Activated naive CD8-positive, alpha-beta T cell treated with anti-CD3 and anti-CD28 coated beads, Interleukin-2, amount 50 U/mL, for 16 hours (primary cell): ENCODE measurements around the gene GALNT17.

Experiments used
- DNase-seq: peaks from one replicate; pipeline ENCODE4 v3.0.0-alpha.2; 2020; ENCODE audit warnings: low read depth, low spot score

The GALNT17 gene

GRCh38 chr7:71281261-71281660, 149.3 kb downstream of the GALNT17 start:
- DNase-seq, result no peak

GRCh38 chr7:71283802-71284201, 151.9 kb downstream of the GALNT17 start:
- DNase-seq, result no peak

GRCh38 chr7:71285571-71286145, 153.7 kb downstream of the GALNT17 start:
- no peak for DNase-seq

DNA sequence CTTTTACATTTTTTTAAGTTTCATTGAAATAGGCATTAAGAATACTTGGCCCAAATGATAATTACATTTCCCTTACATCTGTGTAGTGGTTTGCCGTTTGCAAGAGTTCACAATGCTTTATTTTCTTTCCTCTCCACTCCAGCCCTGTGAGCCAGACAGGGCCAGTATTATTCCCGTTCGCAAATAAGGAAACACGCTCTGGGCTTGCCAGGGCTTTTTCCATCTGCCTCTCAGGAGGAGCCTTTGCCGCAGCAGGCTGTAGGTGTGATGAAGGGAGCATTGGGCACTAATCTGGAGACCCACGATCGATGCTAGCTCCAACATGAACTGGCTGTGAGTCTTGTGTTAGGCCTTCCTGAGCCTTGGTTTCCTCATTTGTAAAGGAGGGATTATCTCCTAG, 154.4 kb downstream of the GALNT17 start:
- DNase-seq, result no peak

DNA sequence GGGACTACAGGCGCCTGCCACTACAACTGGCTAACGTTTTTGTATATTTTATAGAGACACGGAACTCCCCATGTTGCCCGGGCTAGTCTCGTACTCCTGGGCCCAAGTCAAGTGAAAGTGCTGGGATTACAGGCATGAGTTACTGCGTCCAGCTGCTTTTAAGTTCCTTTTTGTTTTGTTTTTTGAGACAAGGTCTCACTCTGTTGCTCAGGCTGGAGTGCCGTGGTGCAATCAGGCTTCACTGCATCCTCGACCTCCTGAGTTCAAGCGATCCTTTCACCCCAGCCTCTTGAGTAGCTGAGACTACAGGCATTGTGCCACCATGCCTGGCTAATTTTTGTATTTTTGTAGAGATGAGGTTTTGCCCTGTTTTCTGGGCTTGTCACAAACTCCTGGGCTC, 155.0 kb downstream of the GALNT17 start:
- DNase-seq, result no peak

DNA sequence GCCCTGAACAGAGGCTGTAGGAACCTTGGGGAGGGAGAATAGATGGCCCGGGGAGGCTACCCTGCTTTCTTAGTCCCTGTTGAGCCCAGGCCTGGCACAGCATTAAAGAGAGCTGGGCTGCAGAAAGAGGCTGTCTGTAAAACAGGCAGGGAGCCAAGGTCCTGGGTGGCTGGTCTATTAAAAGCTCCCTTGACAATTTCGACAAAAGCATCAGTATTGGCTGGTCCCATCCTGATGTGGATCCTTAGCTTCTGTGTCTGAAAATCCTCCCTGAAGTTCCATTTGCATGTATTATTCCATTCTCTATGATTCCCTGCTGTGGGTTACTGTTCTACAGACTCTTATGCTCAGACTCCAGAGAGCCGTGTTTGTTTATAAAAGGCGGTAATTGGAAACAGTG, 158.5 kb downstream of the GALNT17 start:
- no peak for DNase-seq

DNA sequence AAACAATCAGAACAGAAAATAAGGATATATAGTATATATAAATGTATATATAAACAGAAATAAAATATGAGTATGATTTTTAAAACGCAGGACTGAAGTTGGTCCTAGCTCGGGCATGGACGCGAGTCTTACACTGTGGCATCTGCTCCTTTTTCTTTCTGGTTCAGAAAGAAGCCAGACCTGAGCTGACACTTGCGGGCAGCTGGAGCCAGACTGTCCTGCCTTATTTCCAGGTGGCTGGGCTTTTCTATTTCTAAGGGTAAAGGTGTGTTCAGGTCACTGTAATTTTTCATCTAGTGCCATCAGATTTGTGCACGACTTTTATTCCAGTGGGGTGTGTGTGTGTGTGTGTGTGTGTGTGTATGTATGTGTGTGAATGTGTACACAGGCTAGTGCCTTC, 166.4 kb downstream of the GALNT17 start:
- DNase-seq, result no peak

GRCh38 chr7:71300086-71300485, 168.1 kb downstream of the GALNT17 start:
- DNase-seq, result no peak

DNA sequence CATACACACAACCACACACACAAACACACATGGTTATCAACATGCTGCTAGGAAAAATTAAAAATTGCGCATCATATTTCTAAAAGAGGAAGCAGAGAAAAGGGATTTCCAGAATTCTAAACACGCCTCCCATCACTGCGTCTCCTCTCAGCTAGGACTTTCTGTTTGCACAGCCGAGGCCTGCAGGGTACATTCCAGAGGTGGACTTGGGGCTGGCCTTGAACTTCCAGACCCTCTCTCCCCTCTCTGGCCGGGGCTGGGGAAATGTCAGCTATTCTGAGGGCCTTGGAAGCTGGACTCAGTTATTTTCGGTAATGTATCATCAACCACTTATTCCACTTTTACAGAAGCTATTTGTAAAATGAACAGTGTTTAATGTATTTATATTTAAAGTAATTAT, 168.7 kb downstream of the GALNT17 start:
- no peak for DNase-seq

DNA sequence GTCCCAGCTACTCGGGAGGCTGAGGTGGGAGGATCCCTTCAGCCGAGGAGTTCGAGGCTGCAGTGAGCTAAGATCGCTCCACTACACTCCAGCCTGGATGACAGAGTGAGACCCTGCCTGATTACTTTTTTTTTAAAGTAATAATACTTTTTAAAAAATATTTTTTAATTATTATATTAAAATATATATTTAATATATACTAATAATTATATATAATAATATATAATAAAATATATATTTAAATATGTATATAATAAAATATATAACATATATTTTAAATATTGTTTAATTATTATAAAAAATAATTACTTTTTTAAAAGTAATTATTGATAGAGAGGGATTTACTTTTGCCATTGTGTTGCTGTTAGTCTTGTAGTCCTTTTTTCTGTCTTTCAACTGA, 169.2 kb downstream of the GALNT17 start:
- DNase-seq, result no peak

- no peak for DNase-seq
Observed at GRCh38 chr7:71303566-71303965, 171.6 kb downstream of the GALNT17 start.

GRCh38 chr7:71308096-71308495, 176.2 kb downstream of the GALNT17 start:
- DNase-seq, result no peak

- DNase-seq, result no peak
Observed at GRCh38 chr7:71311576-71311975, 179.6 kb downstream of the GALNT17 start.

DNA sequence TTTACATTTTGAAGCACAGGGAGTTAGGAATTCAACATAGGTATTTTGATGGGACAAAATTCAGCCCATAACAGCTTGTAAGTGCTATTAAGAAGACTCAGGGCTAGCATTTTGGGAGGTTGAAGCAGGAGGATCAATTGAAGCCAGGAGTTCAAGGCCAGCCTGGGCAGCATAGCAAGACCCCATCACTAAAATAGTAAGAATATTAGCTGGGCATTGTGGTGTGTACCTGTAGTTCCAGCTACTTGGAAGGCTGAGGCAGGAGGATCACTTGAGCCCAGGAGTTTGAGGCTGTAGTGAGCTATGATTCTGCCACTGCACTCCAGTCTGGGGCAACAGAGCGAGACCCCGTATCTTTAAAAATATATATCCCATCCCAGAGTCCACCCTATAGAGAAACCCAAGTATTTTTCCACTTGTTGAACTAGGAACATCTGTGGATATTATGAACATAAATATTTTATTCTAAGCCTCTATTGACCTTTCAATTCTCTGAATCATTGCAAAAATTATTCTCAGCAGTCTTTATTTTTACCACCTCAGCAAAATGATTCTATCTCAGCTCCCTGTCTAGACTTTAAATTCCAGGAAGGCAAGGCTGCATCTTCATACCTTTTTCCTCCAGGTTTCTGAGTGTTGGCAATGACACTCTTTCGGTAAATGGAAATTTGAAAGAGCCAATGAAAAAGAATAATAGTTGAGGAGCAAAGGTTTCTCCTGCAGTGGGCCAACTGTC, 181.0 kb downstream of the GALNT17 start:
- no peak for DNase-seq

DNA sequence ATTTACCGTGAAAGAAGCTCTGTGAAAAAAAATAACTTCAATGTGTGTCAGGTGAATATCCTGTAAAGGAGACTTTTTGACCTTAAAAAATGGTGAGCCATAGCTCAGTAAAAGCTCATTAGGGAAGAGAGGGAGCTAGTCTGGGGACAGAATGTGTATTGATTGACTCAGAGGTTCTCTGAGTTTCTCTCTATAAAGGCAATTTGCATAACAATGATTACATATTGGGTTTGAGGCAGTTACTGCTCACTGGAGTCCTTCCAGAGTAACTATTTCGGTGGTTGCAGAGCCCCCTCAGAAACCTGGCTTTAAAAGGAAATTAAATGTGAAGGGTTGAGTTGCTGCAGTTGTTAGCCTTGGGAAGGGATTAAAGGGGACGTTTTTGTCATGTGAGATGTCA, 181.6 kb downstream of the GALNT17 start:
- DNase-seq, result no peak

DNA sequence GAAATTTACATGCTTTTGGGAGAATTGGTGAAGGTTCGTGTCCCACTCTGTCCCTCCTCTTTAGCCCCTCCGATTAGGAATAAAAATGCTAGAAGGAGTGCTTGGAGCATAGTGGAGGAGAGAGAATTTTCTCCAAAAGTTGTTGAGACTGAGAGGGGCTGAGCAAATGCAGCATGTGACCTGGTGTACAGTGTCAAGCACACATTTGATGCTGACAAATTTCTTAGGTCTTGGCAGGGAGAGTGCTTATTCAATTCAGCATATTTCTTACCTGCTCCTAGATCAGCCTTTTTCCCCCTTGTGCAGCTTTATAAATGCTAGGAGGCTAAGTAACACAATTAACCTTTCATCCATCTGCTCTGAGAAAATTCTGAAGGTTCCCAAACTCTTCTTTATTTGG, 189.0 kb downstream of the GALNT17 start:
- no peak for DNase-seq

- no peak for DNase-seq
Observed at GRCh38 chr7:71322201-71322600, 190.3 kb downstream of the GALNT17 start.

DNA sequence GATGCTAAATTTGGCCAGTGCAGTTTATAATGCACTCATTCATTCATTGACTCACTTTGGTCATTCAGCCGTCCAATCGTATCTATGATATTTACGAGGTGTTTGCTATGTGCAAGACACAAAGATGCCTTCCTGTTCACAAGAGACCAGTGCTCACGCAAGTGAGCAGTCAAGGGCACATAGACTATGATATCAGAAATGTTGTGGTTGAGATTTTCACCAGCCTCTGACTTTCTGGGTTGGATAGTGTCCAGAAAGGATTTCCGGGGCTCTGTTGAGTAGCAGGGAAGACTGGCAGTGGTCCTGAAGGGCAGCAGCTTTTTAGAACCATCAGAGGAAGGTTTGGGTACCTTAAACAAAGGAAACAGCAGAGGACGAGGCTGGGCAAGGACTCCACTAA, 191.8 kb downstream of the GALNT17 start:
- DNase-seq, result no peak

GRCh38 chr7:71325151-71325550, 193.2 kb downstream of the GALNT17 start:
- no peak for DNase-seq

GRCh38 chr7:71326595-71326994, 194.7 kb downstream of the GALNT17 start:
- no peak for DNase-seq

GRCh38 chr7:71327946-71328345, 196.0 kb downstream of the GALNT17 start:
- DNase-seq, result no peak

DNA sequence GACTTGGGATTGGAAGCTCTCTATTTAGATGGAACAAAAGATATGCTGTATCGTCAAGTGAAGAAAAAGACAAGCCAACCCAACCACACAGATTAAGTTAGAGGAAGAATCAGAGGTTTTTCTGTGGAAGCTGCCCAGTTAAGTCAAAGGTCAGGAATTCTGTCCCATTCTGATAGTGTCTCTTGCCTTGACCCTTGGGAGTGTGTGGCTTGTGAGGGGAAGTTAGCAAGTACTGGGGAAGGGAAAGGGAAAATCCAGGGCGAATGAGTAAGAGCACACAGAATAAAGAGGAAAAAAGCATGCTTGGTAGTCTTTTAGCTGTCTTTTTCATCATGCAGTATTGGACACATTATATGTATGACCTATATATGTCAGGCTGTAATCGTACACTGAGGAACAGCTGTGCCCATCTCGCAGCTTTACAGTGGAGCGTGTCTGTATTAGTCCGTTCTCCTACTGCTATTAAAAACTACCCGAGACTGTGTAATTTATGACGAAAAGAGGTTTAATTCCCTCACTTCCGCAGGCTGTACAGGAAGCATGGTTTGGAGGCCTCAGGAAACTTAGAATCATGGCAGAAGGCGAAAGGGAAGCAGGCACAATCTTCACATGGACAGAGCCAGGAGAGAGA, 197.2 kb downstream of the GALNT17 start:
- no peak for DNase-seq

- no peak for DNase-seq
Observed at GRCh38 chr7:71332207-71332606, 200.3 kb downstream of the GALNT17 start.
